Skin of body (tissue), 2 donors: ENCODE results near the gene BCAR3. TPM values are rescaled to one million over a fixed set of nuclear protein-coding genes. Genes with fewer than 3 reads are reported as not detected.
A peak's percentile ranks its signal among the peaks of the same experiment; 100 is the strongest.
"Not testable (repeated sequence)": the region's sequence is repeated elsewhere in the genome, so short reads cannot be mapped to it uniquely, and the experiment has no call there.

Experiments
- DNase-seq: peaks from one replicate; lab custom pipeline; 2025; lab: John Stamatoyannopoulos, UW
- total RNA-seq: library from RNA; depleted of rRNA; stranded (reverse); fragments of >200 nt; gene quantifications from one replicate; pipeline ENCODE4 v1.2.3, GENCODE V29; 2014

Gene BCAR3
- total RNA-seq, 1 donor from 2014 or later = 14.2 TPM

DNA sequence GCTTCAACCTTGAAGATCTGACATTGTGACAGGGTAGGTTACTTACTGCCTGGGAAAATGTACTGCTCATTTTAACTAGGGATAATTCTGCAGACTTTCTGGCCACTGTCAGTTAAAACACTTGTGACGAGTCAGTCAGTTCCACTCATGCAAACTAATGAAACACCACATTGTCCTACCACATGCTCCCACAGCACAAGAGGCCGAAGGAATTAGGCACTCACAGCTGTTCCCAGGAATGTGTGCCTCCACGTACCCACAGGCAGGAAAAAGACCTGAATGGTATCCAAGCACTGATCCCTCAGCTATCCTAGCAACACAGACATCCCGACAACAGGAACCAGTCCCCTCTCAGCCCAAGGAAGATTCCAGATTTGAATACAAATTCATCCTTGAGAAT is 12.3 kb downstream of the BCAR3 start:
- DNase-seq = peak; percentile 6

DNA sequence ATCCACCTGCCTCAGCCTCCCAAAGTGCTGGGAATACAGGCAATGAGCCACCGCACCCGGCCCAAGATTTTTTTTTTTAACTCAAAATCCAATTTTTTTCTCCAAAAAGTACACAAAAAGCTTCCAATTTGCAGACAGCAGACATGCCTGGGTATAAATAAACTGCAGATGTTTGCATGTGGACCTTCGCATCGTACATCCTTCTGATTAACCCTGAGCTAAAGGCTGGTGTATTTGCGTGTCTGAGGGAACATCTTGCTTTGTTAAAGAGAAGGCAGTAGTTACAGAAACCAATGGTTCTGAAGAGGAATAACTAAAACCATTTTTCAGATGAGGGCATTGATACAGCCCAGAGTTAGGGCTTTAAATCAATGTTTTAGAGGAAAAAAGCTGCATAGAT is 12.7 kb downstream of the BCAR3 start:
- DNase-seq = no peak

DNA sequence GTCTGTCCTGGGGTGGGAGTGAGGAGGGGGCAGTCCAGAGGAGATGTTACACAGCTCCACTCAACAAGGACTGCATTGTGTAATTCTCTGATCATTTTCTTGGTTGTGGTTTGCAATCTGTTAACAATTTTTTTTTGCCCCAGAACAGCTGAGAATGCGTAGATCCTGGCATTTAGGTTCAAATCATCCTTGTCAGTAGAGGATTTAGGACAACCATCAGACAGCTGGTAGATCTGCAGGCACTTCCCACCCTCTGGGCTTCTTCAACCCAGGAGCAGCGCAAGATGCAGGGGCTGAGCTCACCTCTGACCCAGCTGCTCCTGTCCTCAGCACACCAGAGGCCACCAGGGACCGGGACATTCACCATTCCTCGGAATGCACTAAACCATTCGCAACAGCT is 13.5 kb downstream of the BCAR3 start:
- DNase-seq = no peak

DNA sequence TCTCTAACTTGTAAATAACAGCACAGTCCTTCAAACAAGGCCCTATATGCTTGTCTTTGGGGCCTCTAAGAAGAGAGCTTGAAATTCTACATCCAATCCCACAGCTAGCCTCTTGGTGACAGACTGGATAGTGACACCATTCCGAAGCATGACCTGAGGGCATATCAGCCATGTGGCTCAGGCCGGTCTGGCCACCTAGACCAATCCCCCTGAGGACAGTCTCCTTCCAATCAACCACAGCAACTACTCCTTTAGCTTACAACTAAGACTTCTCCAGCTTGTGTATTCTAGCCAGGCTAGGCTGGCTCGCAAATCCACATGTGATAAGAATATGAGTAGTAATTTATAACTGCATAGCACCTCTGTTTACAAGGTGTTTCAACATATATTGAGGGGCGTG is 14.0 kb downstream of the BCAR3 start:
- DNase-seq = no peak

DNA sequence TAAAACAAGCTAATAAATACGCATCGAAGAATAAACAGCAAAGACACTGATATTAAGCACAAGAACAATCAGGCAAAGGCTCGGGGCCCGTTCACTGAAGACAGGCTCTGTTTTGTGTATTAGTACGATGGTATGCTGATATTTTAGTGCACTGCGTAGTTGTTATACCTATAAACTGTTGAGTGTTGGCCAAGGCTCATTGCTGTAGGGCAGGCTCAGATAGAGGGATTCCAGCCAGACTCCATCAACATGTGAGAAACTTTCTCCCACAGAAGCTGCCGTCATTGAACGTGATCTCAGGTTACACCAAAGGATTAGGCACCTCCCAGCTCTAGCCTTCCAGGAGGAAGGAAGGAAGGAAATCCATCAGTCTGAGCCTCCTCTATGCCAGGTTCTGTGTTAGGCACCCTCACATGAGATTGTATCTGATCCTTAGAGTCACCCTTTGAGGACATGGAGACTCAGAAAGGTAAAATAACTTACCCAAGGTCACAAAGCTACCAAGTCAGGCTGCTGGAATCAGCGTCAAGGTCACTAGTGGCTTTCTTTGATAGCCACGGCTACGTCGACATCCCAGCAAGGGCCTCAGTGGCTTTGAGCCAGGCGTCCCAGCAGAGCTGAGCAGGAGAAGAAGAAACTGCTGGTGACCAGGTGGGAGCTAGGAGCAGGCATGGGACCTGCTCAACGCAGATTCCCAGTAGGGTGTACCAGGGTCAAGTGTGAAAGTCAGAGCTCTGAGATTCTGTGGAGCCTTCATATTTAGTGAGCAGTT is 14.8 kb downstream of the BCAR3 start:
- peak; percentile 8 for DNase-seq

- DNase-seq = no peak
These were observed 16.6 kb downstream of the BCAR3 start for GRCh38 chr1:93665015-93665414.

DNA sequence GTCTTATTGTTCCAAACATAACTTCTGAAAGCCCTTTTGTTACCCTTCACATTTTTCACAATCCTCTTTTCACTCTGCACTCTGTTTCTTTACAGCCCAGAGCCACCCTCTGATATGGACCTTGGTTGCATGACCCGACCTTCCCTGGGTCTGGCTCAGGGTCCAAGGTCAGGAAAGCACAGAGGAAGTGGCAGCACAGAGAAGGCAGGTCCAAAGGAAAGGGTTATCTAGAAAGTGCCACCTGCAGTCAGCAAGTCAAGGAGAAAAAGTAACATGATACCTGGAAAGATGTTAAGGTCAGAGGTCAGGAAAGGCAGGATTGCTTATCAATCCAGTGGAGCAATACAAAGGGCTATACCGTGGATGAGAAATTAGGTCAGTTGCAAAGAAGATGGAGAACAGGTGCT is 18.4 kb downstream of the BCAR3 start:
- DNase-seq = no peak

GRCh38 chr1:93662481-93663207 is 19.0 kb downstream of the BCAR3 start:
- no peak for DNase-seq

DNA sequence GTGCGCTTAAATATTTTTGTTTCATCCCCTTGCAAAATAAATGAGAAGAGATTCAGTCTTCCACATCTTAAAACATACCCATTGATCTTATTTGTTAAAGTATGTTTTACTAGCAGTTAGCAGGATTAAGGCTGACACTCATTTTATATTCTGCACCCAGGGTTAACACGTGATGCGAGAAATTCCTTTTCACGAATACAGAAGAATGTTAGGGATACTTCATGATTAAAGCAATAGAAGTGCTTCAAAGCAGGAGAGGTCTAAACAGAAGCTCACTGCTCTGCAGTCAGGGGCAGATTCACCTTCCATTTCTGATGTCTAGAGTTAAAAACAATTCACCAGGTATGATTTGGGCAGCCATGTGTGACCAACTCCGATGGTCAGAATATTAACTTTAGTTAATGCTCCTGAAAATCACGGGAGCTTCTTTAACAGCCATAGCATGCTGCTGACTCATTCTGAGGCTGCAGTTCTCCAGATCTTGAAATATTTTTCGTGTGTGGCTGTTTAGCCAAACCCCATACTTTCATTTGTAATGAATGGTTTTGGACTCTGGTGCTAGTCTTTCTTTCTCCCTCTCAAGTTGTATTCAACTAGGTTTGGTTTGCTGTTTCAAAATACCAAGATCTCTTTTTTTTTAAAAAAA is 19.7 kb downstream of the BCAR3 start:
- no peak for DNase-seq

- not testable (repeated sequence) for DNase-seq
These were observed 20.3 kb downstream of the BCAR3 start for GRCh38 chr1:93661341-93661740.

DNA sequence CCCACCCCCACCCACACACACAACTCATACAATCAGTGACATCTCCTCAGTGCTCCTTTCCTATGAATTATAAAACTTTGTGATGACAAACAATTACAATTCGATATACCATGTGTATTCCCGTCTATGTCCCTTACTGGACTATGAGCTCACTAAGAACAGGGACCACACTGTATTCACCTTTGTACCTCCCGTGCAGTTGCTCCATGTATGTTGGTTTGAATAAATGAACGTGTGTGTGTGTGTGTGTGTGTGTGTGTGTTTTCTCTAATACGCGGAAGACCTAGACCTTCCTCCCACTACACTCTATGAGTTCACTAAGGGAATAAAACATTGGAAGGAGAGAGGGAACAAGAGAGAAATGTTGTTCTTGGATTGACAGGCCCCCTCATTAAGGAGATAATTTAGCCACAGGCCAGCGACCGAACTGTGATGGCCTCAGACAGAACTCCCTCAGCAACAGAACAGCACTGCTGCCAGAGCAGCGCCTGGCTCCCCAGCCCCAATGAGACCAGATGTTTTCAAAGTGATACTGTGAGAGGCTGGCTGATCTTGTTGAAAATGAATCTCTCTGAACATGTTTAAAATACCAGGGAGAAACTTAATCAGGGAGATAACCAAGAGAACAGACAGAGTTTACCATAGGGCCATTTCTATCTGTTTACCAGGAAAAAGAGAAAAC is 21.7 kb downstream of the BCAR3 start:
- no peak for DNase-seq

GRCh38 chr1:93658188-93658587 is 23.4 kb downstream of the BCAR3 start:
- DNase-seq = no peak

GRCh38 chr1:93656491-93656890 is 25.1 kb downstream of the BCAR3 start:
- no peak for DNase-seq

- no peak for DNase-seq
These were observed 28.0 kb downstream of the BCAR3 start for GRCh38 chr1:93653656-93654055.

GRCh38 chr1:93652323-93652949 is 29.2 kb downstream of the BCAR3 start:
- DNase-seq = no peak

GRCh38 chr1:93651695-93652094 is 29.9 kb downstream of the BCAR3 start:
- DNase-seq = no peak

DNA sequence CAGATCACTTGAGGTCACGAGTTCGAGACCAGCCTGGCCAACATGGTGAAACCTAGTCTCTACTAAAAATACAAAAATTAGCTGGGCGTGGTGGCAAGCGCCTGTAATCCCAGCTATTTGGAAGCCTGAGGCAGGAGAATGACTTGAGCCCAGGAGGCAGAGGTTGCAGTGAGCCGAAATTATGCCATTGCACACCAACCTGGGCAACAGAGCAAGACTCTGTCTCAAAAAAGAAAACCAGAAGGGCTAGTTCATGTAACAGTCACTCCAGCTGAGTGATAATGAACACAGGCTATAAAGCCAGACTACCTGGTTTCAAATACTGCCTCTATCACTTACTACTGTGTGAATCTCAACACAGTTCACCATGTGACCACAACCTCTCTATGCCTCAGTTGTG is 31.5 kb downstream of the BCAR3 start:
- not testable (repeated sequence) for DNase-seq

DNA sequence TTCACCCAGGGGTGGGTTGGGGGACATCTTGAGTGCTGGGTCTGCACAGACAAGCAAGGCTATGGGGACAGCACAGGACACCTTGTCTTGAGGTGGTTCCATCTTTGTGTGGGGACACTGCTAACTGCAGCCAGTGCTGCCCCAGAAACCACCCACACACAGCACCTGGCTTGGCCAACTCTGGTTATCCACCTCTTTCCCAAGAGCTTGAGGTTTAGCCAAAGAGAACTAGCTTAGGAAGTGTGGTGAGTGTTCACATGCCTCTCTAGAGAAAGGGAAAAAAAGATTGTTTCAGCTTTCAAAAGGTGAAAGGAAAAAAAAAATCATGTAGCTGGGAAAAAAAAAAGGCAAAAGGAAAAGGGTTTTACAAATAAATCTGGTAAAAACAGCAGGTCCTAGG is 32.4 kb downstream of the BCAR3 start:
- no peak for DNase-seq

DNA sequence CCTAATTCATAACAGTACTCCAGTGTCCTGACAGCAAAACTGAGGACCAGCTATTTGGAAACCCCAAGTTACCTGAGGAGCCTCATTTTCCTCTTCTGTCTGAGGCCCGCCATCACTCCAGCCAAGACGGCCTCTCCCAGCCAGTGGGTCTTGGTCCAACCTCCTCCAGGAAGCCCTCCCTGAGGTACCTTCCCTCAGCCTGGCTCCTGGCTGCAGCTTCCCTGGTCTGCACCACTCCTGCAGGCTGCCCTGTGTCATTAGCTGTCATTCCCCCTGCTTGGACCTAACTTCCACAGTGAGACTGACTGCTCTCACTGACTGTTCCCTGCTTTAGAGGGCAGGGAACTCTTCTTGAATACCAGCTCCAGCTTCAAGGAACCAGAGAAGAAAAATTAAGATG is 33.0 kb downstream of the BCAR3 start:
- DNase-seq = no peak

DNA sequence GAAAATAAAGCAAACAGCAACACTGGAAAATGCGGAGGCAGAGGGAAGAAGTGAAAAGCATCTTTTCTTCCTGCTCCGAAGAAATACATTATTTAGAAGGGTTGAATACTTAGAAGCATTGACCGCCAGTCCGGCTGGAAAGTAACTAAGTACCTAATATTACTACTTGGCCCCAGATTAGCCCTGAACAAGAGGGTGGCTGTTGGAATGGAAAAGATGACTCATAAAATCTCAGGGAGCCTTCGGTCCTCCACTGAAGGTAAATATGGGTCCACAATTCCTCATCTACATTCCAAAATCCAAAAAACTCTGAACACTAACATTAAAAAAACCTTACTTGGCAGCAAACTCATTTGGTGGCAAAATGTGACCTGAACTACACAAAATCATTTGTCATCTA is 40.1 kb downstream of the BCAR3 start:
- no peak for DNase-seq

GRCh38 chr1:93640656-93641440 is 40.8 kb downstream of the BCAR3 start:
- DNase-seq = no peak
